ENCODE results near the gene ELFN1.

GRCh38 chr7:1677206-1678080 lies 7.4 kb downstream of the ELFN1 start:
- TF ChIP-seq CTCF (optimal IDR thresholded peaks at IDR 0.05 in 1 of 3, IDR thresholded peaks at IDR 0.05 in 1 of 3, conservative IDR thresholded peaks at IDR 0.05 in 1 of 3; ENCODE audit: extremely low read depth in 1 of 3, insufficient read depth in 2 of 3, low read length in 3 of 3) (no peak), EZH2 (IDR thresholded peaks at IDR 0.05; ENCODE audit: low read length) (no peak)

Data from keratinocyte (primary cell).